Neural crest cell (in vitro differentiated cells): ENCODE results near the gene ZNF107. TPM values are rescaled to one million over a fixed set of nuclear protein-coding genes. Genes with fewer than 3 reads are reported as not detected.
A peak's percentile ranks its signal among the peaks of the same experiment; 100 is the strongest.

Experiments used
- DNase-seq: peaks from one replicate; pipeline ENCODE4 v3.0.0; 2021; ENCODE audit warnings: low read depth, mixed read lengths, low spot score
- H3K27ac Mint-ChIP-seq: one replicate; pipeline ENCODE4 v1.8.0; 2021; ENCODE audit warnings: mild to moderate bottlenecking, mixed read lengths; ENCODE audit not compliant: unreplicated experiment
- H3K27me3 Mint-ChIP-seq: 2 replicates; pipeline ENCODE4 v1.8.0; 2021; ENCODE audit warnings: low read depth, mild to moderate bottlenecking, mixed read lengths
- H3K36me3 Mint-ChIP-seq: 2 replicates; pipeline ENCODE4 v1.8.0; 2021; ENCODE audit warnings: low read depth, mild to moderate bottlenecking, mixed read lengths
- H3K4me1 Mint-ChIP-seq: 2 replicates; pipeline ENCODE4 v1.8.0; 2021; ENCODE audit warnings: mixed read lengths
- H3K4me3 Mint-ChIP-seq: one replicate; pipeline ENCODE4 v1.8.0; 2021; ENCODE audit warnings: mild to moderate bottlenecking, mixed read lengths
- H3K9me3 Mint-ChIP-seq: 2 replicates; pipeline ENCODE4 v1.8.0; 2021; ENCODE audit warnings: mixed read lengths
- CTCF ChIP-seq: fragments of 200-600 bp; sonication (generic); conservative IDR thresholded peaks from 2 replicates; pipeline ENCODE4 v1.5.0; 2021; ENCODE audit warnings: antibody characterized with exemption, mild to moderate bottlenecking
- total RNA-seq: library from RNA; stranded (reverse); gene quantifications from 2 replicates; pipeline ENCODE4 v1.2.1, GENCODE V29; 2021

The ZNF107 gene
- total RNA-seq, 1 donor from 2014 or later, result 18.8 TPM

- no peaks in the 10 kb centered on the region for H3K36me3 Mint-ChIP-seq
- H3K4me3 Mint-ChIP-seq, result no peak overlapping the region
- H3K9me3 Mint-ChIP-seq, result peaks cover 37% of the 10 kb centered on the region
- TF ChIP-seq CTCF, result no peak
- no peaks in the 10 kb centered on the region for H3K4me1 Mint-ChIP-seq
- H3K27me3 Mint-ChIP-seq, result no peaks in the 10 kb centered on the region
- DNase-seq, result no peak
- H3K27ac Mint-ChIP-seq, result no peak overlapping the region
Measured at GRCh38 chr7:64633401-64633800, 32.5 kb upstream of the ZNF107 start.

- TF ChIP-seq CTCF, result no peak
- Mint-ChIP-seq H3K27ac (no peak overlapping the region), H3K9me3 (peaks cover 29% of the 10 kb centered on the region), H3K4me1 (no peaks in the 10 kb centered on the region), H3K36me3 (no peaks in the 10 kb centered on the region), H3K4me3 (no peak overlapping the region), H3K27me3 (no peaks in the 10 kb centered on the region)
- DNase-seq, result no peak
Measured at GRCh38 chr7:64634406-64635062, 31.4 kb upstream of the ZNF107 start.

- Mint-ChIP-seq H3K36me3 (peaks cover 7% of the 10 kb centered on the region), H3K27me3 (no peaks in the 10 kb centered on the region), H3K27ac (no peak overlapping the region), H3K4me3 (no peak overlapping the region), H3K9me3 (peaks cover 35% of the 10 kb centered on the region), H3K4me1 (no peaks in the 10 kb centered on the region)
- no peak for DNase-seq
- peak; percentile 25 for TF ChIP-seq CTCF
Measured at GRCh38 chr7:64636386-64636785, 29.5 kb upstream of the ZNF107 start.

- Mint-ChIP-seq H3K4me3 (no peak overlapping the region), H3K36me3 (peaks cover 7% of the 10 kb centered on the region), H3K27me3 (no peaks in the 10 kb centered on the region), H3K4me1 (no peaks in the 10 kb centered on the region), H3K9me3 (peaks cover 35% of the 10 kb centered on the region), H3K27ac (no peak overlapping the region)
- TF ChIP-seq CTCF, result no peak
- DNase-seq, result no peak
Measured at GRCh38 chr7:64637521-64638445, 28.1 kb upstream of the ZNF107 start.

- peaks cover 9% of the 10 kb centered on the region for H3K36me3 Mint-ChIP-seq
- TF ChIP-seq CTCF, result no peak
- no peak overlapping the region for H3K27ac Mint-ChIP-seq
- no peaks in the 10 kb centered on the region for H3K27me3 Mint-ChIP-seq
- no peak for DNase-seq
- H3K4me1 Mint-ChIP-seq, result no peaks in the 10 kb centered on the region
- peaks cover 39% of the 10 kb centered on the region for H3K9me3 Mint-ChIP-seq
- no peak overlapping the region for H3K4me3 Mint-ChIP-seq
Measured at GRCh38 chr7:64638822-64639221, 27.1 kb upstream of the ZNF107 start.
